Neuronal stem cell (in vitro differentiated cells): Measurements from ENCODE around the gene TCHH.
A peak's percentile ranks its signal among the peaks of the same experiment; 100 is the strongest.

Experiments
- DNase-seq: peaks from one replicate; pipeline ENCODE4 v3.0.0-alpha.2; 2013; ENCODE audit warnings: low spot score
- H2AFZ ChIP-seq: one replicate; pipeline ENCODE4 v1.6.1; 2013; ENCODE audit warnings: mild to moderate bottlenecking, low read length, inconsistent platforms
- H2AK5ac ChIP-seq: 2 replicates; pipeline ENCODE4 v1.6.1; 2013; ENCODE audit warnings: low read depth, mild to moderate bottlenecking, inconsistent platforms, low read length, moderate library complexity, mixed read lengths
- H2BK120ac ChIP-seq: 2 replicates; pipeline ENCODE4 v1.6.1; 2013; ENCODE audit warnings: low read depth, mild to moderate bottlenecking, inconsistent platforms, low read length, moderate library complexity, mixed read lengths
- H2BK12ac ChIP-seq: one replicate; pipeline ENCODE4 v1.6.1; 2013; ENCODE audit warnings: low read length, inconsistent platforms
- H2BK15ac ChIP-seq: 2 replicates; pipeline ENCODE4 v1.6.1; 2013; ENCODE audit warnings: mild to moderate bottlenecking, low read length, inconsistent platforms, mixed read lengths
- H2BK5ac ChIP-seq: one replicate; pipeline ENCODE4 v1.6.1; 2013; ENCODE audit warnings: inconsistent platforms, mild to moderate bottlenecking, low read length, moderate library complexity
- H3K14ac ChIP-seq: one replicate; pipeline ENCODE4 v1.6.1; 2013; ENCODE audit warnings: low read length, inconsistent platforms
- H3K18ac ChIP-seq: 2 replicates; pipeline ENCODE4 v1.6.1; 2013; ENCODE audit warnings: low read length, inconsistent platforms
- H3K23ac ChIP-seq: 2 replicates; pipeline ENCODE4 v1.6.1; 2013; ENCODE audit warnings: low read depth, mild to moderate bottlenecking, mixed read lengths, low read length, inconsistent platforms; ENCODE audit not compliant: poor library complexity
- H3K27ac ChIP-seq: replicated peaks from 3 replicates; pipeline ENCODE4 v1.5.1; 2013; ENCODE audit warnings: low read length, inconsistent platforms
- H3K27me3 ChIP-seq, 3 experiments: 2 replicates each; pipeline ENCODE4 v1.6.1; 2013; ENCODE audit warnings: low read length in 3 of 3, mild to moderate bottlenecking in 2 of 3, inconsistent platforms in 1 of 3, low read depth in 1 of 3, mixed read lengths in 1 of 3, moderate library complexity in 1 of 3; ENCODE audit not compliant: control insufficient read depth in 3 of 3, insufficient read depth in 3 of 3
- H3K36me3 ChIP-seq, 2 donors: replicated peaks in 1 of 2; 2 replicates each; pipeline ENCODE4 v1.6.1; 2013; ENCODE audit warnings: low read length in 2 of 2; ENCODE audit not compliant: control insufficient read depth in 2 of 2, insufficient read depth in 2 of 2
- H3K4ac ChIP-seq: 2 replicates; pipeline ENCODE4 v1.6.1; 2013; ENCODE audit warnings: inconsistent platforms, mild to moderate bottlenecking, low read length, moderate library complexity
- H3K4me1 ChIP-seq, 2 donors: 1 replicate in 1 of 2; 2 replicates in 1 of 2; pipeline ENCODE4 v1.6.1; 2013; ENCODE audit warnings: low read length in 2 of 2, low read depth in 1 of 2; ENCODE audit not compliant: control insufficient read depth in 2 of 2, insufficient read depth in 1 of 2
- H3K4me2 ChIP-seq: one replicate; pipeline ENCODE4 v1.6.1; 2013; ENCODE audit warnings: mild to moderate bottlenecking, low read length, inconsistent platforms; ENCODE audit not compliant: insufficient read depth, poor library complexity, severe bottlenecking
- H3K4me3 ChIP-seq, 2 donors: 2 replicates each; pipeline ENCODE4 v1.5.1; 2013; ENCODE audit warnings: low read length in 2 of 2, mild to moderate bottlenecking in 2 of 2, inconsistent platforms in 1 of 2, moderate library complexity in 1 of 2
- H3K79me1 ChIP-seq: one replicate; pipeline ENCODE4 v1.6.1; 2013; ENCODE audit warnings: low read depth, mild to moderate bottlenecking, inconsistent platforms, low read length, moderate library complexity
- H3K9ac ChIP-seq: one replicate; pipeline ENCODE4 v1.6.1; 2013; ENCODE audit warnings: mild to moderate bottlenecking, low read depth, low read length, inconsistent platforms; ENCODE audit not compliant: poor library complexity
- H3K9me3 ChIP-seq, 2 donors: replicated peaks in 1 of 2; 2 replicates each; pipeline versions ENCODE3 to v1.6.1; 2013; ENCODE audit warnings: low read length in 2 of 2, mild to moderate bottlenecking in 2 of 2, inconsistent platforms in 1 of 2, low read depth in 1 of 2, mixed read lengths in 1 of 2, moderate library complexity in 1 of 2; ENCODE audit not compliant: control insufficient read depth in 2 of 2, insufficient read depth in 1 of 2
- H4K8ac ChIP-seq: one replicate; pipeline ENCODE4 v1.6.1; 2013; ENCODE audit warnings: low read depth, mild to moderate bottlenecking, inconsistent platforms, low read length, moderate library complexity
- H4K91ac ChIP-seq: one replicate; pipeline ENCODE4 v1.6.1; 2013; ENCODE audit warnings: low read length, low read depth, mild to moderate bottlenecking, inconsistent platforms; ENCODE audit not compliant: poor library complexity
- WGBS, 2 donors: extraction: QIAGEN DNeasy Blood & Tissue Kit; methylation state at CpG; one replicate each; pipeline ENCODE4 v1.1.7; 2013; ENCODE audit warnings: missing lambda C conversion rate in 2 of 2, mixed read lengths in 1 of 2; ENCODE audit not compliant: insufficient read length in 2 of 2, insufficient replicate concordance in 1 of 2; ENCODE audit errors: extremely low coverage in 2 of 2; 5-methylcytosine and 5-hydroxymethylcytosine counted together

Gene TCHH

GRCh38 chr1:152107984-152108881, 7.0 kb downstream of the TCHH start:
- Histone ChIP-seq H2BK15ac (no peak overlapping the region), H2AFZ (peak overlapping the region; percentile 3), H3K4me1 (peaks cover 0 to 16% of the 10 kb centered on the region in 2 donors), H3K27ac (no peak overlapping the region), H3K18ac (no peak overlapping the region), H3K9ac (no peak overlapping the region), H3K23ac (peak overlapping the region; percentile 20), H3K4me2 (no peak overlapping the region), H2BK120ac (no peak overlapping the region), H2BK12ac (no peak overlapping the region), H4K91ac (no peak overlapping the region), H2AK5ac (no peak overlapping the region), H3K27me3 (peaks cover 52 to 63% (median 62%) of the 10 kb centered on the region in 3 experiments), H4K8ac (no peak overlapping the region), H3K36me3 (no peaks in the 10 kb centered on the region), H3K9me3 (peaks cover 14 to 50% of the 10 kb centered on the region in 2 donors), H3K79me1 (peaks cover 2% of the 10 kb centered on the region), H3K4me3 (no peak overlapping the region), H2BK5ac (no peak overlapping the region), H3K14ac (no peak overlapping the region), H3K4ac (no peak overlapping the region)
- no CpG with 5 or more reads among the region's 67 CpGs for WGBS, 2 donors
- no peak for DNase-seq

GRCh38 chr1:152107031-152107983, 7.9 kb downstream of the TCHH start:
- peak overlapping the region; percentile 3 for H2AFZ ChIP-seq
- no peak overlapping the region for H2BK120ac ChIP-seq
- H3K27ac ChIP-seq: no peak overlapping the region
- no peak overlapping the region for H3K4me2 ChIP-seq
- peaks cover 47 to 54% (median 54%) of the 10 kb centered on the region in 3 experiments for H3K27me3 ChIP-seq
- H3K14ac ChIP-seq: no peak overlapping the region
- no peak overlapping the region for H2BK5ac ChIP-seq
- no peak for DNase-seq
- peaks cover 14 to 44% of the 10 kb centered on the region in 2 donors for H3K9me3 ChIP-seq
- H2BK15ac ChIP-seq: no peak overlapping the region
- no peak overlapping the region for H4K91ac ChIP-seq
- H2BK12ac ChIP-seq: no peak overlapping the region
- no peak overlapping the region for H4K8ac ChIP-seq
- H3K79me1 ChIP-seq: peaks cover 2% of the 10 kb centered on the region
- no peak overlapping the region for H3K4ac ChIP-seq
- H2AK5ac ChIP-seq: no peak overlapping the region
- H3K9ac ChIP-seq: no peak overlapping the region
- H3K23ac ChIP-seq: no peak overlapping the region
- peak overlapping the region; percentile 11 for H3K18ac ChIP-seq
- H3K36me3 ChIP-seq: no peaks in the 10 kb centered on the region
- no CpG with 5 or more reads among the region's 41 CpGs for WGBS, 2 donors
- no peak overlapping the region for H3K4me3 ChIP-seq
- H3K4me1 ChIP-seq: peaks cover 0 to 13% of the 10 kb centered on the region in 2 donors

GRCh38 chr1:152104854-152105253, 10.4 kb downstream of the TCHH start:
- Histone ChIP-seq H3K4me3 (no peak overlapping the region), H4K91ac (no peak overlapping the region), H3K9ac (no peak overlapping the region), H3K23ac (no peak overlapping the region), H3K18ac (no peak overlapping the region), H2AK5ac (no peak overlapping the region), H2BK15ac (no peak overlapping the region), H4K8ac (no peak overlapping the region), H3K9me3 (peaks cover 11 to 26% of the 10 kb centered on the region in 2 donors), H2BK120ac (no peak overlapping the region), H3K36me3 (no peaks in the 10 kb centered on the region), H3K4ac (no peak overlapping the region), H2BK12ac (no peak overlapping the region), H2AFZ (no peak overlapping the region), H3K79me1 (no peaks in the 10 kb centered on the region), H3K4me2 (no peak overlapping the region), H3K27me3 (peaks cover 28 to 41% (median 32%) of the 10 kb centered on the region in 3 experiments), H3K27ac (no peak overlapping the region), H2BK5ac (no peak overlapping the region), H3K4me1 (no peaks in the 10 kb centered on the region), H3K14ac (no peak overlapping the region)
- no CpG with 5 or more reads among the region's 2 CpGs for WGBS, 2 donors
- DNase-seq: no peak
